HepG2 (cell line): ENCODE measurements around the gene WSB2. TPM values are rescaled to one million over a fixed set of nuclear protein-coding genes. Genes with fewer than 3 reads are reported as not detected.

Experiments used
- CENPT ChIP-seq: sonication (generic); formaldehyde crosslinking; IDR thresholded peaks from 2 replicates; pipeline ENCODE4 v1.8.0; 2022; ENCODE audit warnings: low read depth, mild to moderate bottlenecking, moderate library complexity, missing genetic modification reagents
- EED ChIP-seq: sonication (generic); formaldehyde crosslinking; IDR thresholded peaks from 2 replicates; pipeline ENCODE4 v1.5.0; 2020; ENCODE audit warnings: mild to moderate bottlenecking, missing genetic modification reagents
- JARID2 ChIP-seq: sonication (generic); formaldehyde crosslinking; IDR thresholded peaks from 2 replicates; pipeline ENCODE4 v1.8.1; 2023; ENCODE audit warnings: missing genetic modification reagents, inconsistent platforms; ENCODE audit not compliant: insufficient replicate concordance
- KDM1A ChIP-seq: IDR thresholded peaks from 2 replicates; pipeline ENCODE4 v1.6.1; 2016; ENCODE audit warnings: missing compliant biosample characterization
- MEIS1 ChIP-seq: sonication (generic); formaldehyde crosslinking; IDR thresholded peaks from 2 replicates; pipeline ENCODE4 v1.9.0; 2021; ENCODE audit warnings: mild to moderate bottlenecking, missing genetic modification reagents, moderate library complexity, borderline replicate concordance
- NFKBIZ ChIP-seq: IDR thresholded peaks from 2 replicates; pipeline ENCODE4 v1.6.1; 2018; ENCODE audit warnings: missing genetic modification reagents, missing compliant biosample characterization
- NKX3-1 ChIP-seq: sonication (generic); formaldehyde crosslinking; IDR thresholded peaks from 2 replicates; pipeline ENCODE4 v1.5.0; 2020; ENCODE audit warnings: missing genetic modification reagents
- TEAD2 ChIP-seq: sonication (generic); formaldehyde crosslinking; IDR thresholded peaks from 2 replicates; pipeline ENCODE4 v1.9.0; 2021; ENCODE audit warnings: missing genetic modification reagents
- ZBTB8A ChIP-seq: sonication (generic); formaldehyde crosslinking; IDR thresholded peaks from 2 replicates; pipeline ENCODE4 v1.4.0; 2020; ENCODE audit warnings: mild to moderate bottlenecking, low read depth, missing genetic modification reagents, borderline replicate concordance
- ZNF446 ChIP-seq: sonication (generic); formaldehyde crosslinking; IDR thresholded peaks from 2 replicates; pipeline ENCODE4 v1.5.0; 2020; ENCODE audit warnings: mild to moderate bottlenecking, missing genetic modification reagents
- ZNF570 ChIP-seq: sonication (generic); formaldehyde crosslinking; IDR thresholded peaks from 2 replicates; pipeline ENCODE4 v1.4.0; 2020; ENCODE audit warnings: mild to moderate bottlenecking, missing genetic modification reagents, borderline replicate concordance
- ZNF883 ChIP-seq: sonication (generic); formaldehyde crosslinking; IDR thresholded peaks from 2 replicates; pipeline ENCODE4 v1.5.1; 2020; ENCODE audit warnings: mild to moderate bottlenecking, missing genetic modification reagents; ENCODE audit errors: not compliant biosample characterization
- polyA plus RNA-seq, 8 experiments: library from polyadenylated mRNA; depleted of rRNA in 3 of 8; stranded (reverse) in 7 of 8; unstranded in 1 of 8; fragments of >200 nt; fragmentation: Illumina TruSeq in 4 of 8; extraction: Trizol in 4 of 8; gene quantifications; 2 replicates each; pipeline versions ENCODE4 v1.2.1 to v1.2.3, GENCODE V29; 2011 to 2016; ENCODE audit warnings: low read depth in 4 of 8, missing spikeins in 1 of 8, mixed read lengths in 1 of 8; ENCODE audit not compliant: insufficient read depth in 1 of 8
- total RNA-seq, 5 experiments: library from RNA; depleted of rRNA; stranded (reverse); fragments of >200 nt; fragmentation: Illumina TruSeq; extraction: Trizol; gene quantifications; 2 replicates each; pipeline ENCODE4 v1.2.3, GENCODE V29; 2016; ENCODE audit warnings: low read depth in 1 of 5
- TF ChIP-seq, protein P1 (sequence below): sonication (generic); formaldehyde crosslinking; IDR thresholded peaks from 2 replicates; pipeline ENCODE4 v1.9.0; 2021; ENCODE audit warnings: mild to moderate bottlenecking, missing genetic modification reagents
- TF ChIP-seq, protein P2 (sequence below): sonication (generic); formaldehyde crosslinking; IDR thresholded peaks from 2 replicates; pipeline ENCODE4 v1.4.0; 2020; ENCODE audit warnings: mild to moderate bottlenecking, missing genetic modification reagents
- TF ChIP-seq, protein P3 (sequence below): sonication (generic); formaldehyde crosslinking; IDR thresholded peaks from 2 replicates; pipeline ENCODE4 v1.4.0; 2020; ENCODE audit warnings: missing genetic modification reagents; ENCODE audit errors: not compliant biosample characterization
- TF ChIP-seq, protein P4 (sequence below): sonication (generic); formaldehyde crosslinking; IDR thresholded peaks from 2 replicates; pipeline ENCODE4 v1.4.0; 2020; ENCODE audit warnings: missing genetic modification reagents, borderline replicate concordance
- TF ChIP-seq, protein P5 (sequence below): sonication (generic); formaldehyde crosslinking; IDR thresholded peaks from 2 replicates; pipeline ENCODE4 v1.4.0; 2020; ENCODE audit warnings: missing genetic modification reagents, mild to moderate bottlenecking, borderline replicate concordance

The WSB2 gene
- total and polyA plus RNA-seq, 2 of the 13 experiments (the other 11 are each of a cell fraction or from before 2014, with no cell fraction given): 31.0 to 82.8 TPM

DNA sequence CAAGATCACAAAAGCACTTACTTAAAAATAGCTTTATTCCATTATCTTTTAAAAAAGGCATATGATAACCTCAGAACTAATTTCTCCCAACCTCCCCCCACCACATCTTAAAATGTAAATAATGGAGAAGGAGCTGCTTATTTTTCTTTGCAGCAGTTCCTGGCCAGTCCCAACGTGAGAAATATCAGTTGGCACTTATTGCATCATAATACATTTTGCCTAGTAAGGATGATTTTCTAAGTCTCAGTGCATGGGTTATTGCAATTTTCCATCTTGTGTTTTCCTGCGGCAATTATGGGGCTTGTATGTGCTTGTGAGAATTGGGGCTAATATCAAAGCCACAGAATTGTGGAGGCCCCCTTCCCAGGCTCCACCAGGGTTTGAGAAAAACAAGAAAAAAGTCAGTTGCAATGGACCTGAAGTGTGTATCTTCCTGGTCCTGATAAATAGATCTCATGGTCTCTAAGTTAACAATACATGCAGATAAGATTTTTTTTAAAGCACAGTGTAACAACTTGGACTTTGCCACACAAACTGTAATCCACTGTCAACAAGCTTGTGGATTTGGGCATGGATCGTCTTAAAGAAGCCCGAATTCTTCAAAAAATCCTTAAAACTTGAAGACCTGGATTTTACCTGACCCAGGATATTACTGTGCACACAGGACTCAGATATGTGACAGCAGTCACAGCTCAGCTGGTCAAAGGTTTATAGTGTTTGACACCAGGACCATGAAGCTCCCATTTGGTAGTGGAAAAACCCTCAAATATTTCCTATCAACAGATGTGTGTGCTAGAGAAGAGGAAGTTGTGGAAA lies 2.8 kb upstream of the WSB2 start (continued):
- TF ChIP-seq, protein P1, sequence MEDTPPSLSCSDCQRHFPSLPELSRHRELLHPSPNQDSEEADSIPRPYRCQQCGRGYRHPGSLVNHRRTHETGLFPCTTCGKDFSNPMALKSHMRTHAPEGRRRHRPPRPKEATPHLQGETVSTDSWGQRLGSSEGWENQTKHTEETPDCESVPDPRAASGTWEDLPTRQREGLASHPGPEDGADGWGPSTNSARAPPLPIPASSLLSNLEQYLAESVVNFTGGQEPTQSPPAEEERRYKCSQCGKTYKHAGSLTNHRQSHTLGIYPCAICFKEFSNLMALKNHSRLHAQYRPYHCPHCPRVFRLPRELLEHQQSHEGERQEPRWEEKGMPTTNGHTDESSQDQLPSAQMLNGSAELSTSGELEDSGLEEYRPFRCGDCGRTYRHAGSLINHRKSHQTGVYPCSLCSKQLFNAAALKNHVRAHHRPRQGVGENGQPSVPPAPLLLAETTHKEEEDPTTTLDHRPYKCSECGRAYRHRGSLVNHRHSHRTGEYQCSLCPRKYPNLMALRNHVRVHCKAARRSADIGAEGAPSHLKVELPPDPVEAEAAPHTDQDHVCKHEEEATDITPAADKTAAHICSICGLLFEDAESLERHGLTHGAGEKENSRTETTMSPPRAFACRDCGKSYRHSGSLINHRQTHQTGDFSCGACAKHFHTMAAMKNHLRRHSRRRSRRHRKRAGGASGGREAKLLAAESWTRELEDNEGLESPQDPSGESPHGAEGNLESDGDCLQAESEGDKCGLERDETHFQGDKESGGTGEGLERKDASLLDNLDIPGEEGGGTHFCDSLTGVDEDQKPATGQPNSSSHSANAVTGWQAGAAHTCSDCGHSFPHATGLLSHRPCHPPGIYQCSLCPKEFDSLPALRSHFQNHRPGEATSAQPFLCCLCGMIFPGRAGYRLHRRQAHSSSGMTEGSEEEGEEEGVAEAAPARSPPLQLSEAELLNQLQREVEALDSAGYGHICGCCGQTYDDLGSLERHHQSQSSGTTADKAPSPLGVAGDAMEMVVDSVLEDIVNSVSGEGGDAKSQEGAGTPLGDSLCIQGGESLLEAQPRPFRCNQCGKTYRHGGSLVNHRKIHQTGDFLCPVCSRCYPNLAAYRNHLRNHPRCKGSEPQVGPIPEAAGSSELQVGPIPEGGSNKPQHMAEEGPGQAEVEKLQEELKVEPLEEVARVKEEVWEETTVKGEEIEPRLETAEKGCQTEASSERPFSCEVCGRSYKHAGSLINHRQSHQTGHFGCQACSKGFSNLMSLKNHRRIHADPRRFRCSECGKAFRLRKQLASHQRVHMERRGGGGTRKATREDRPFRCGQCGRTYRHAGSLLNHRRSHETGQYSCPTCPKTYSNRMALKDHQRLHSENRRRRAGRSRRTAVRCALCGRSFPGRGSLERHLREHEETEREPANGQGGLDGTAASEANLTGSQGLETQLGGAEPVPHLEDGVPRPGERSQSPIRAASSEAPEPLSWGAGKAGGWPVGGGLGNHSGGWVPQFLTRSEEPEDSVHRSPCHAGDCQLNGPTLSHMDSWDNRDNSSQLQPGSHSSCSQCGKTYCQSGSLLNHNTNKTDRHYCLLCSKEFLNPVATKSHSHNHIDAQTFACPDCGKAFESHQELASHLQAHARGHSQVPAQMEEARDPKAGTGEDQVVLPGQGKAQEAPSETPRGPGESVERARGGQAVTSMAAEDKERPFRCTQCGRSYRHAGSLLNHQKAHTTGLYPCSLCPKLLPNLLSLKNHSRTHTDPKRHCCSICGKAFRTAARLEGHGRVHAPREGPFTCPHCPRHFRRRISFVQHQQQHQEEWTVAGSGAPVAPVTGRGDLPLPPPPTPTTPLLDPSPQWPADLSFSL (CRISPR knock-in tag): 0 out of 2 replicates have a peak, but pooled peaks have one; percentile 21
- TF ChIP-seq ZNF883 (CRISPR knock-in tag) (no peak), CENPT (CRISPR knock-in tag) (no peak), KDM1A (CRISPR knock-in tag) (no peak), NKX3-1 (CRISPR knock-in tag) (no peak), ZBTB8A (CRISPR knock-in tag) (no peak), ZNF446 (CRISPR knock-in tag) (no peak), JARID2 (CRISPR knock-in tag) (no peak), ZNF570 (CRISPR knock-in tag) (no peak), MEIS1 (CRISPR knock-in tag) (no peak), EED (no peak), NFKBIZ (CRISPR knock-in tag) (no peak), TEAD2 (CRISPR knock-in tag) (no peak)
- TF ChIP-seq, protein P2, sequence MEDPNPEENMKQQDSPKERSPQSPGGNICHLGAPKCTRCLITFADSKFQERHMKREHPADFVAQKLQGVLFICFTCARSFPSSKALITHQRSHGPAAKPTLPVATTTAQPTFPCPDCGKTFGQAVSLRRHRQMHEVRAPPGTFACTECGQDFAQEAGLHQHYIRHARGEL: no peak
- TF ChIP-seq, protein P3, sequence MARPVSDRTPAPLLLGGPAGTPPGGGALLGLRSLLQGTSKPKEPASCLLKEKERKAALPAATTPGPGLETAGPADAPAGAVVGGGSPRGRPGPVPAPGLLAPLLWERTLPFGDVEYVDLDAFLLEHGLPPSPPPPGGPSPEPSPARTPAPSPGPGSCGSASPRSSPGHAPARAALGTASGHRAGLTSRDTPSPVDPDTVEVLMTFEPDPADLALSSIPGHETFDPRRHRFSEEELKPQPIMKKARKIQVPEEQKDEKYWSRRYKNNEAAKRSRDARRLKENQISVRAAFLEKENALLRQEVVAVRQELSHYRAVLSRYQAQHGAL (CRISPR knock-in tag): no peak
- TF ChIP-seq, protein P4, sequence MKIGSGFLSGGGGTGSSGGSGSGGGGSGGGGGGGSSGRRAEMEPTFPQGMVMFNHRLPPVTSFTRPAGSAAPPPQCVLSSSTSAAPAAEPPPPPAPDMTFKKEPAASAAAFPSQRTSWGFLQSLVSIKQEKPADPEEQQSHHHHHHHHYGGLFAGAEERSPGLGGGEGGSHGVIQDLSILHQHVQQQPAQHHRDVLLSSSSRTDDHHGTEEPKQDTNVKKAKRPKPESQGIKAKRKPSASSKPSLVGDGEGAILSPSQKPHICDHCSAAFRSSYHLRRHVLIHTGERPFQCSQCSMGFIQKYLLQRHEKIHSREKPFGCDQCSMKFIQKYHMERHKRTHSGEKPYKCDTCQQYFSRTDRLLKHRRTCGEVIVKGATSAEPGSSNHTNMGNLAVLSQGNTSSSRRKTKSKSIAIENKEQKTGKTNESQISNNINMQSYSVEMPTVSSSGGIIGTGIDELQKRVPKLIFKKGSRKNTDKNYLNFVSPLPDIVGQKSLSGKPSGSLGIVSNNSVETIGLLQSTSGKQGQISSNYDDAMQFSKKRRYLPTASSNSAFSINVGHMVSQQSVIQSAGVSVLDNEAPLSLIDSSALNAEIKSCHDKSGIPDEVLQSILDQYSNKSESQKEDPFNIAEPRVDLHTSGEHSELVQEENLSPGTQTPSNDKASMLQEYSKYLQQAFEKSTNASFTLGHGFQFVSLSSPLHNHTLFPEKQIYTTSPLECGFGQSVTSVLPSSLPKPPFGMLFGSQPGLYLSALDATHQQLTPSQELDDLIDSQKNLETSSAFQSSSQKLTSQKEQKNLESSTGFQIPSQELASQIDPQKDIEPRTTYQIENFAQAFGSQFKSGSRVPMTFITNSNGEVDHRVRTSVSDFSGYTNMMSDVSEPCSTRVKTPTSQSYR (CRISPR knock-in tag): no peak
- TF ChIP-seq, protein P5, sequence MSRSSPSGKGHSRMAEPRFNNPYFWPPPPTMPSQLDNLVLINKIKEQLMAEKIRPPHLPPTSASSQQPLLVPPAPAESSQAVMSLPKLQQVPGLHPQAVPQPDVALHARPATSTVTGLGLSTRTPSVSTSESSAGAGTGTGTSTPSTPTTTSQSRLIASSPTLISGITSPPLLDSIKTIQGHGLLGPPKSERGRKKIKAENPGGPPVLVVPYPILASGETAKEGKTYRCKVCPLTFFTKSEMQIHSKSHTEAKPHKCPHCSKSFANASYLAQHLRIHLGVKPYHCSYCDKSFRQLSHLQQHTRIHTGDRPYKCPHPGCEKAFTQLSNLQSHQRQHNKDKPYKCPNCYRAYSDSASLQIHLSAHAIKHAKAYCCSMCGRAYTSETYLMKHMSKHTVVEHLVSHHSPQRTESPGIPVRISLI: peak; percentile 86
